Measurements from ENCODE around the gene GAL3ST3.

GAL3ST3 gene

DNA sequence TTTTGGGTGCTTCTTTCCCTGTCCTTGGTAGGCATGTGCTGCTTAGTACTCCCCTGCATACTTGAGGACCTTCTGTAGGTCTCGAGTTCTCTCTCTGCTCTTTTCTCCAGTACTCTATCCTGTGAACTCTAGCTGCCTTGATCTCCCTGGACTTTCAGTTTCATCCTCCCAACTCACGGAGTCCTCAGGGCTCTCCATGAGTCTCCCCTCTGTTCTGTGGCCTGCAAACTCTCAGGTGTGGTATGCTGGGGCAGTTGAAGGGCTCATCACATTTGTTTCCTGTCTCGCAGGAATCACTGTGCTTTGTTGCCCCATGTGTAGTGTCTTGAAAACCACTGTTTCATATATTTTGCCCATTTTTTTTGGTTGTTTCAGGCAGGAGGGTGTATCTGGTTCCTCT is 17.8 kb upstream of the GAL3ST3 start:
- CTCF ChIA-PET, result interaction anchor here (1.0 to 8.7 kb wide), 12 partner anchors 8 to 182 kb away, joined by 4 to 143 read pairs (median 26); partner anchors contain the start of genes CATSPER1 and SF3B2
- TF ChIP-seq, protein P1, sequence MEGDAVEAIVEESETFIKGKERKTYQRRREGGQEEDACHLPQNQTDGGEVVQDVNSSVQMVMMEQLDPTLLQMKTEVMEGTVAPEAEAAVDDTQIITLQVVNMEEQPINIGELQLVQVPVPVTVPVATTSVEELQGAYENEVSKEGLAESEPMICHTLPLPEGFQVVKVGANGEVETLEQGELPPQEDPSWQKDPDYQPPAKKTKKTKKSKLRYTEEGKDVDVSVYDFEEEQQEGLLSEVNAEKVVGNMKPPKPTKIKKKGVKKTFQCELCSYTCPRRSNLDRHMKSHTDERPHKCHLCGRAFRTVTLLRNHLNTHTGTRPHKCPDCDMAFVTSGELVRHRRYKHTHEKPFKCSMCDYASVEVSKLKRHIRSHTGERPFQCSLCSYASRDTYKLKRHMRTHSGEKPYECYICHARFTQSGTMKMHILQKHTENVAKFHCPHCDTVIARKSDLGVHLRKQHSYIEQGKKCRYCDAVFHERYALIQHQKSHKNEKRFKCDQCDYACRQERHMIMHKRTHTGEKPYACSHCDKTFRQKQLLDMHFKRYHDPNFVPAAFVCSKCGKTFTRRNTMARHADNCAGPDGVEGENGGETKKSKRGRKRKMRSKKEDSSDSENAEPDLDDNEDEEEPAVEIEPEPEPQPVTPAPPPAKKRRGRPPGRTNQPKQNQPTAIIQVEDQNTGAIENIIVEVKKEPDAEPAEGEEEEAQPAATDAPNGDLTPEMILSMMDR (IDR thresholded peaks at IDR 0.05; ENCODE audit: control extremely low read depth, extremely low read depth, low read depth, missing control alignments), result no peak
- POLR2A ChIA-PET, result interaction anchor here (1.3 kb wide), 1 partner anchor 14 kb away, joined by 4 read pairs; the partner anchor contains the start of gene SF3B2

DNA sequence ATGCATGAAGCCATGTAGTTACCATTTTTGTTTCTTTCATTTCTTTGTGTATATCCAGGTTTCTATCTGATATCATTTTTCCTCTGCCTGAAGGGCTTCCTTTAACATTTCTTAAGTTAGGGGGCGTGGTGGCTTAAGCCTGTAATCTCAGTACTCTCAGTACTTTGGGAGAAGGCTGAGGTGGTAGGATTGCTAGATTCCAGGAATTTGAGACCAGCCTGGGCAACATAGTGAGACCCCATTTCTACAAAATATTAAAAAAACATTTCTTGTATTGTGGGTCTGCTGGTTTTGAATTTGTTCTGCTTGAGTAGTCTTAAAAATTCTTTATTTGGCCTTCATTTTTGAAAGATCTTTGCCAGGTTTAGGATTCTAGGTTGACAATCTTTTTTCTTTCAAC is 15.6 kb upstream of the GAL3ST3 start:
- ChIA-PET CTCF (interaction anchor here (1.3 to 8.7 kb wide), 3 partner anchors 11 to 180 kb away, joined by 3 to 143 read pairs (median 4); partner anchors contain the start of gene SF3B2), POLR2A (no interaction called here)
- DNase-seq (ENCODE audit: extremely low spot score), result no peak
- TF ChIP-seq, protein P1 (IDR thresholded peaks at IDR 0.05; ENCODE audit: control extremely low read depth, extremely low read depth, low read depth, missing control alignments), result no peak

More for the DNA sequence above, 17.8 kb upstream of the GAL3ST3 start:
- DNase-seq (ENCODE audit: extremely low spot score), result no peak

DNA sequence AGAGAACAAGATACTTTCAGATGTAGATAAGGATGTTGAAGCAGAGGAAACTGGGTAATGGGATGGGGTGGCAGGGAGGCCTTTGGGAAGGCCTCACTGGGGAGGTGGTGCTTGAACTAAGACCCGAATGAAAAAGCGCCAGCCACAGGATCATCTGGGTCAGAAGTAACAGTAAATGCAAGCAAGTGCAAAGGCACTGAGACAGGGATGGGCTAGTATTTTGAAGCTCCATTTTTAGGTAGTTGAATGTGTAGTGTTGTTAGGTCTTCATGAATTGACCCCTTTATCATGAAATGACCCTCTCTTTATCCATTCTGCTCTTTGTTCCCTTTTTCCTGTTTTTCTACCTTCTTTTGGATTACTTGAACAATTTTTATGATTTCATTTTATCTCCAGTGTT is 14.9 kb upstream of the GAL3ST3 start:
- ChIA-PET CTCF (interaction anchor here (1.3 to 8.7 kb wide), 3 partner anchors 11 to 71 kb away, joined by 3 to 143 read pairs (median 5); partner anchors contain the start of gene SF3B2), POLR2A (no interaction called here)
- TF ChIP-seq, protein P1 (IDR thresholded peaks at IDR 0.05; ENCODE audit: control extremely low read depth, extremely low read depth, low read depth, missing control alignments), result no peak
- no peak for DNase-seq (ENCODE audit: extremely low spot score)

DNA sequence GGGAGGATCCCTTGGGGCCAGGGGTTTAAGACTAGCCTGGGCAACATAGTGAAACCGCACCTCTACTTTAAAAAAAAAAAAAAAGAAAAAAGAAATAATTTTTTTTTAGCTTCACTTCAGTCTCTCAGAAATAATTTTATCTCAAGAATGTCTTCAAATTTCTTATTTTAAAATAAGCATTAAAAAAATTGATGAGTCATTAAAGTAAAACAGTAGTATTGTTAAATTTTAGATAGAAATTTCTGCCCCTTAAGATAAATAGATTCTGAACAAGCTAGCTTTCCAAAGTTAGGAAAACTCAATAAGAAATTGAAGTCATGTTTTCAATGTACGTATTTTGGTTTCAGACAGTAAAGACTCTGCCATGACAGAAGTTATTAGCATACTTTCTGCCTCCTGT is 13.4 kb upstream of the GAL3ST3 start:
- POLR2A ChIA-PET, result interaction anchor here (0.6 kb wide), 1 partner anchor 13 kb away, joined by 3 read pairs; no protein-coding TSS in a partner anchor
- DNase-seq (ENCODE audit: extremely low spot score), result no peak
- TF ChIP-seq, protein P1 (IDR thresholded peaks at IDR 0.05; ENCODE audit: control extremely low read depth, extremely low read depth, low read depth, missing control alignments), result no peak
- CTCF ChIA-PET, result interaction anchor here (0.6 to 8.7 kb wide), 4 partner anchors 9 to 73 kb away, joined by 3 to 143 read pairs (median 6); partner anchors contain the start of gene SF3B2

DNA sequence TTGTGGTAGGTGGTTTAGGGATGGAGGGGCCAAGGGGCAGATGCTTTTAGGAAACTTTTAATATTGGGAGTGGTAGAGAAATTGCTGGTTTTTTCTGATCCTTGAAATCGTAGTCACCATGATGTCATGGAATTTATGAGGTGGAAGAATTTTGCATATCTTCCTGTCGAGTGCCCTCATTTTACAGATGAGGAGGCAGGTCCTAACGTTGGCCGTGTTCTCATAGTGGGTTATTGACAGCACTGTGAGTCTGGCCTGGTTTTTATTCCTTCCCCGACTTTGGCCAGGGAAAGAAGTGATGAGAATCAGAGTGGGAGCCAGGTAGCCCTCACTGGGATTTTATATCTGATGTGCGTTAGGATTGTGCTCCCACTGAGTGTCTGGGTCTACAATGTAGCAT is 12.3 kb upstream of the GAL3ST3 start:
- TF ChIP-seq, protein P1 (IDR thresholded peaks at IDR 0.05; ENCODE audit: control extremely low read depth, extremely low read depth, low read depth, missing control alignments), result no peak
- POLR2A ChIA-PET, result no interaction called here
- CTCF ChIA-PET, result no interaction called here
- DNase-seq (ENCODE audit: extremely low spot score), result no peak

DNA sequence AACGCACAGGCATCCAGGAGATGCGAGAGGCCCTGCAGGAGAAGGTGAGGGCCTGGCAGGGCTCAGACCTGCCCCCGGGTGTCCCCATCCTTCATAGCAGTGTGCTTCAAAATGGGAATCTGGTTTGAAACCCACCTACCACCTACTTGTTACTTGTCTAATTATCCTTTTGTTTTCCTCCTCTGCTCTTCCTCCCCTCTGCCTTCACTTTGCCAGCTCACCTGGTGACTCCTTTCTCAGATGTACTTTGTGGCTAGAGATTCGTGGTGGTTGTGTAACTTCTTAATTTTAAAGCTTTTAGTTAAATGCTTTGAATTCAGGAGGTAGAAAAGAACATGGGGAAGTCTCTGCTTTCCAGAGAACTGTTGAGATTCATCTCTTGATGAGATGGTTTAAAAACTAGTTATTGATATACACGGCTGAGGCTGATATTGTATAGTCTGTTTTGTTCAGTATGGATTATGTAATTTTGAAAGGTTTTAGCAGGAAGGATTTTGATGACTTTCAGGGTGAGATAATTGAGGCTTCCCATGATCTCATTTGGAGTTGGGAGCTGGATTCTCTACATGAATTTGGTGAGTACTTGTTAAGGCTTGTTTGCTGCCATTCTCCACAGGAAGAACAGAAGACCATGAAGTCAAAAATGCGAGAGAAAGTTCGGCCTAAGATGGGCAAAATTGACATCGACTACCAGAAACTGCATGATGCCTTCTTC is 11.2 kb upstream of the GAL3ST3 start:
- ChIA-PET CTCF (interaction anchor here (2.7 to 4.1 kb wide), 2 partner anchors 9 to 14 kb away, joined by 13 to 46 read pairs; partner anchors contain the start of gene PACS1), POLR2A (interaction anchor here (0.6 to 1.1 kb wide), 2 partner anchors 9 to 1846 kb away, joined by 3 to 4 read pairs; no protein-coding TSS in a partner anchor)
- no peak for DNase-seq (ENCODE audit: extremely low spot score)
- TF ChIP-seq, protein P1 (IDR thresholded peaks at IDR 0.05; ENCODE audit: control extremely low read depth, extremely low read depth, low read depth, missing control alignments), result no peak
